H1 (cell line): ENCODE measurements around the gene LPIN2. TPM values are rescaled to one million over a fixed set of nuclear protein-coding genes. Genes with fewer than 3 reads are reported as not detected.

ENCODE experiments used
- CTCF ChIP-seq, 3 experiments: IDR thresholded peaks; 1 replicate in 2 of 3; 2 replicates in 1 of 3; pipeline versions ENCODE4 v1.5.1 to v1.6.1; 2011; ENCODE audit warnings: low read length in 3 of 3, mild to moderate bottlenecking in 3 of 3, inconsistent platforms in 2 of 3, low read depth in 1 of 3, moderate library complexity in 1 of 3; ENCODE audit not compliant: insufficient read depth in 1 of 3; ENCODE audit errors: control extremely low read depth in 1 of 3
- polyA plus RNA-seq, 7 experiments: library from polyadenylated mRNA; depleted of rRNA in 3 of 7; stranded (reverse) in 5 of 7; unstranded in 2 of 7; fragments of >200 nt in 5 of 7; fragments of 200-250 nt in 2 of 7; gene quantifications; 1 replicate in 5 of 7; 2 replicates in 1 of 7; 4 replicates in 1 of 7; pipeline versions ENCODE4 v1.2.1 to v1.2.3, GENCODE V29; 2011 to 2013; ENCODE audit warnings: missing spikeins in 2 of 7, mixed read lengths in 2 of 7
- total RNA-seq: library from RNA; stranded (reverse); fragmentation: NEBNext Ultra II Directional; extraction: Animal tissue kit (Norgen Biotek cat#: 25700); gene quantifications from 2 replicates; pipeline ENCODE4 v1.2.1, GENCODE V29; 2021

LPIN2 gene
- total and polyA plus RNA-seq, 2 of the 8 experiments (the other 6 are each of a cell fraction or from before 2014, with no cell fraction given) = 7.4 to 14.2 TPM

GRCh38 chr18:3013024-3013804 is at the start of gene LPIN2 (continued):
- 0 out of 4 replicates have a peak, but pooled peaks of 1 of the 3 experiments have one; percentile 5 for TF ChIP-seq CTCF (IDR thresholded peaks at IDR 0.05; ENCODE audit: control extremely low read depth in 1 of 3, insufficient read depth in 1 of 3, low read depth in 1 of 3, low read length in 3 of 3)
